HTERT RPE-1 (cell line): ENCODE measurements around the gene DHTKD1.

Experiments
- in situ Hi-C: fragments of 300-500 bp; cut with MboI; formaldehyde crosslinking; loops from 4 replicates; pipeline ENCODE4 v1.14.3; 2020; ENCODE audit warnings: low sequenced_read_pairs

DHTKD1 gene, protein sequence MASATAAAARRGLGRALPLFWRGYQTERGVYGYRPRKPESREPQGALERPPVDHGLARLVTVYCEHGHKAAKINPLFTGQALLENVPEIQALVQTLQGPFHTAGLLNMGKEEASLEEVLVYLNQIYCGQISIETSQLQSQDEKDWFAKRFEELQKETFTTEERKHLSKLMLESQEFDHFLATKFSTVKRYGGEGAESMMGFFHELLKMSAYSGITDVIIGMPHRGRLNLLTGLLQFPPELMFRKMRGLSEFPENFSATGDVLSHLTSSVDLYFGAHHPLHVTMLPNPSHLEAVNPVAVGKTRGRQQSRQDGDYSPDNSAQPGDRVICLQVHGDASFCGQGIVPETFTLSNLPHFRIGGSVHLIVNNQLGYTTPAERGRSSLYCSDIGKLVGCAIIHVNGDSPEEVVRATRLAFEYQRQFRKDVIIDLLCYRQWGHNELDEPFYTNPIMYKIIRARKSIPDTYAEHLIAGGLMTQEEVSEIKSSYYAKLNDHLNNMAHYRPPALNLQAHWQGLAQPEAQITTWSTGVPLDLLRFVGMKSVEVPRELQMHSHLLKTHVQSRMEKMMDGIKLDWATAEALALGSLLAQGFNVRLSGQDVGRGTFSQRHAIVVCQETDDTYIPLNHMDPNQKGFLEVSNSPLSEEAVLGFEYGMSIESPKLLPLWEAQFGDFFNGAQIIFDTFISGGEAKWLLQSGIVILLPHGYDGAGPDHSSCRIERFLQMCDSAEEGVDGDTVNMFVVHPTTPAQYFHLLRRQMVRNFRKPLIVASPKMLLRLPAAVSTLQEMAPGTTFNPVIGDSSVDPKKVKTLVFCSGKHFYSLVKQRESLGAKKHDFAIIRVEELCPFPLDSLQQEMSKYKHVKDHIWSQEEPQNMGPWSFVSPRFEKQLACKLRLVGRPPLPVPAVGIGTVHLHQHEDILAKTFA

DNA sequence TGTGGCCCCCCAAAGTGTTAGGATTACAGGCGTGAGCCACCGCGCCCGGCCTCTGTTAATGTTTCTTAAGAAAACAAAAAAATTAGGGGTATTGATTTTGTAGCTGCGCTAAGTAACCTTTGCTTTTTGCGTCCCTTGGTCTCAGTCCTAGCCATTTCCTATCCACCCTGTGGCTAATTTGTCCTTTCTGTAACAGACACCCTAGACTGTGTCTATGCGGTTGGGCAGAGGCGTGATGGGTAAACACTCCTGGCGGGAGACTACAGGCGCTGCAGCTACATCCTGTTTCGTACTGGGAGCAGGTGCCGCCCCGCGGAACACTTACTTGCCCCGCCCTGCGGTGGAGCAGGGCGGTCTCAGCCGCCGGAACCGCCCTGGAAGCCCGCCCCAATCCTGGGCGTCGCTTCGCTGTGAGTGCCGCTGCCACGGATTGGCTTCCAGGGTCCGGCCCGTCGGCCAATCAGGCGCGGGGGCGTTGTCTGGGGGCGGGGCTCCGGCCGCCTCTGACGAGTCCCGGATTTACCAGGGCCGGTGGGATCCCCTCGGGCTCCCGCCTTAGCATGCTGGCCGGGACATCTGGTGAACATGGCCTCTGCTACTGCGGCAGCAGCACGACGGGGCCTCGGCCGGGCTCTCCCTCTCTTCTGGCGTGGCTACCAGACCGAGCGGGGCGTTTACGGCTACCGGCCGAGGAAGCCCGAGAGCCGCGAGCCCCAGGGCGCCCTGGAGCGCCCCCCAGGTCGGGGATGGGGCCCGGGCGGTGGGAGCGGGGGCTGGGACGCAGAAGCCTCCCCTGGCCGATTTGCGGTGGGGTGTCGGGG is at the start of gene DHTKD1:
DHTKD1 (plus strand) TSS at position 506 of the 821 bp plus-strand sequence; CDS start at position 586, 80 bp downstream.
- in situ Hi-C loops = no loop called here

DNA sequence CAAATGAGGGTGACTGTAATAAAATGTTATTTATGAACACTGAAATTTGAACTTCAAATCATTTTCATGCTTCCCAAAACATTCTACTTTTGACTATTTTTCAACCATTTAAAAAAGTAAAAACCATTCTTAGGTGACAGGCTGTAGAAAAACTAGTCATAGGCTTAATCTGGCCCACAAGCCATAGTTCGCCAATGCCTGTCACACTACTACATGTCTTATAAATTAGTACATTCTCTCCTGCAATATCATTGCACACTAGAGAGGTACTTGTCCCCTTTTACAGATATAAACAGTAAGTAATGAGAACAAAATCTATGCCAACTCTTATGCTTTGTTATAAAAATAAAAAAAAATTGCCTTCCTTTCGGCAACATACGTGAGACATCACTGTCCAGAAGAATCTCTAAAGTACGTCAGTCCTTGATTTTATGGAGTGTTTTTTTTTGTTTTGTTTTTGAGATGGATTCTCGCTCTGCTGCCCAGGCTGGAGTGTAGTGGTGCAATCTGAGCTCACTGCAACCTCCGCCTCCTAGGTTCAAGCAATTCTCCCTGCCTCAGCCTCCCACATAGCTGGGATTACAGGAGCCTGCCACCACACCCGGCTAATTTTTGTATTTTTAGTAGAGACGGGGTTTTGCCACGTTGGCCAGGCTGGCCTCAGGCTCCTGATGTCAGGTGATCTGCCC is 49.3 kb upstream of the DHTKD1 start:
- in situ Hi-C loops = no loop called here

DNA sequence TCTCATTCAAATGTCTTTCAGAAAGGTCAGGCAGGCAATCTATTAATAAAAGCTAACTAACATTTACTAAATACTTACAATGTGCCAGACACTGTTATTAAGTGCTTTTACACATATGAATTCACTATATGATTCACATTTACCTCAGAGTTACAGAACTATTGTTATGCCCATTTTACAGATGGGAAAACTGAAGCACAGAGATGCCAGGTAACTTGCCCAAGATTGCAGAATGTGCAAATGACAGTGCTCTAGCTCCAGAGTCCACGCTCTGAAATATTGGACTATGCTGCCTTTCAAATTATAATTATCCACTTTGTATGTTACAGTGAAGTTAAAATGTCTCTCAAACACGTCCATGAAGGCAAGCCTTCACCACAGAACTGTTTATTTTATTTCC is 48.2 kb upstream of the DHTKD1 start:
- in situ Hi-C loops = no loop called here

DNA sequence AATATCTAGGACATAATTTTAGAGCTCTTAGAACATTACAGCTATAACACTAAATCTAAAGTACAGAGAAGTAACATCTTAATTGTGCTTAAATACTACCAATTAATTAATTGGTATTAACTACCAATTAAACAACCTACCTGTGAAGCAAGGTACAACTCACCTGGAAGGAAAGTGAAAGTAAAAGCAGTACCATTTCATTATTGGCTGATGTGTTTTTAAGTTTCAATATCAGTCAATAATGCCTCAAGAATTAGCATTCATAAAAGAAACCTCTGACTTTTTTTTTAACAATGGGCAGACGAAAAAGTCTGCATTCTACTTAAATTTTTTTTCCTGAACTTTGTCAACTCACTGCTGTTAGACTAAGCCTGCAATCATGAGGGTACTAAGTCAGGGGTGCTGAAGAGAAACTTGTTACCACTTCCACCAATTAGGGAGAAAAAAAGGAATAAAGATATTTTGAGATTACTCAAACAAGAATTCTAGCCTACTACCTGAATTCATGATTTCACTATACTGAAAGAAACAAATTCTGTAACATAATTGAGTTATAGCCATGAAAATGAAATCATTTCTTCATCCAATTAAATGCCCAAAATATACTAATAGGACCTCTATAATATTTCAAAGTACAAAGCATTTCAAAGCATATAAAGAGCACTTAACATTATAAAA is 46.0 kb upstream of the DHTKD1 start:
- in situ Hi-C loops = no loop called here

DNA sequence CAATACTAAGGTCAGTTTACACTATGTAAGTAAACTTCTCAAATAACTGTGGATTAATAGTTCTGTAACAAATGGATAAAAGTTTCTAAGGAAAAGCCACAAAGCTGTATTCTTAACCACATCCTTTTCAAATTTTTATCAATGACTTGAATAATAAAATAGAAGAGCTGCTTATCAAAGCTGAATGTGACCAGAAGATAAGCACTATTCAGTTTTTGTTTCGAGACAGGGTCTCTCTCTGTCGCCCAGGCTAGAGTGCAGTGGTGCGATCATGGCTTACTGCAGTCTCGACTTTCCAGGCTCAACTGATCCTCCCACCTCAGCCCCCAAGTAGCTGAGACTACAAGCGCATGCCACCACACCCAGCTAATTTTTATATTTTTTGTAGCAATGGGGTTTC is 43.2 kb upstream of the DHTKD1 start:
- in situ Hi-C loops = no loop called here

DNA sequence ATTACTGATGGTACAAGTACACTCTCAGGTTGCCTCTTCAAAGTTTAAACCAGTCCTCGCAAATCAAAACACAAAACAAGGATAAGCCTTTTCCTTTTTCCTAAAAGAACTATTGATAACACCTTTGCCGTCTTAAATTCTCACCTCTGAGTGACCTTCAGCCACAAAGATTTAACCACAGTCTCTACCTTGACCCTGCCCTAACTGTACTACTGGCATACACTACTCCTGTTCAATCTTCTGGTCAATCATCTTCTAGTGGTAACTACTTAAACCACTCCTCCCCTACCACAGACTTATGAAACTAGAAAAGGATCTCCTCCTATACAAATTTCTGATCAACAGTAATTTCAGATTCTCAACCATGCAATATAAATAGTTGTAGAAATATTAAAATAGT is 41.2 kb upstream of the DHTKD1 start:
- in situ Hi-C loops = no loop called here

DNA sequence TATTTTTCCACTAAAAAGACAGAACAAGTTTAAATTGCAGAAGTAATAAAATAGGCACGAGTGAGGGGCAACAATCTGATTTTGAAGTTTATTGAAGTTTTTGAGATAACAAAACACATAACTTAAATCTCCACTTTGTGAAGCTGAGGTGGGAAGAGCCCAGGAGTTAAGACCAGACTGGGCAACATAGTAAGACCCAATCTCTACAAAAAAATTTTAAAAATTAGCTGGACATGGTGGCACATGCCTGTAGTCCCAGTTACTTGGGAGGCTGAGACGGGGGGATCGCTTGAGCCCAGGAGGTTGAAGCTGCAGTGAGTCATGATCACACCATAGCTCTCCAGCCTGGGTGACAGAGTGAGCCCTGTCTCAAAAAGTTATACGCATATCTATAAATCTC is 37.4 kb upstream of the DHTKD1 start:
- in situ Hi-C loops = no loop called here

DNA sequence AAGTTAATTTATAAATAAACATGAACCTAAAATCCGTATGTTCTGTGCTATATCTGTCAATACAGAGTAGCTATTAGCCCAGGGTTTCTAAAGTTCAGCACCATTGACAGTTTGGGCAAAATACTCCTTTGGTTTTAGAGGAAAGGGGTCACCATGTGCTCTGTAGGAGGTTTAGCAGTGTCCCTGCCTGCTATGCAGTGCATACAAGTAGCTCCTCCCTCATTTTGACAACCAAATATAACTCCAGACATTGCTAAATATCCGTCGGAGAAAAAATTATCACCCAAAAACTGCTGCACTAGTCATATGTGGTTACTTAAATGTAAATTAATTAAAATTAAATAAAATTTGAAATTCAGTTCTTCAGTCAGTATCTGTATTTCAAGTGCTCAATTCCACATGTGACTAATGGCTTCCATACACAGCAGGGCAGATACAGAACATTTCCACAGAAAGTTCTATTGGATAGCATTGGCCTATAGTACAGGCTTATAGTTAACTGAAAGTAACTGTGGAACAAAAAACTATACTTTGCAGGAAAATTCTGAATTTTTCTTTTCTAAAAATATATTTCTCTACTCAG is 32.6 kb upstream of the DHTKD1 start:
- in situ Hi-C loops = no loop called here

DNA sequence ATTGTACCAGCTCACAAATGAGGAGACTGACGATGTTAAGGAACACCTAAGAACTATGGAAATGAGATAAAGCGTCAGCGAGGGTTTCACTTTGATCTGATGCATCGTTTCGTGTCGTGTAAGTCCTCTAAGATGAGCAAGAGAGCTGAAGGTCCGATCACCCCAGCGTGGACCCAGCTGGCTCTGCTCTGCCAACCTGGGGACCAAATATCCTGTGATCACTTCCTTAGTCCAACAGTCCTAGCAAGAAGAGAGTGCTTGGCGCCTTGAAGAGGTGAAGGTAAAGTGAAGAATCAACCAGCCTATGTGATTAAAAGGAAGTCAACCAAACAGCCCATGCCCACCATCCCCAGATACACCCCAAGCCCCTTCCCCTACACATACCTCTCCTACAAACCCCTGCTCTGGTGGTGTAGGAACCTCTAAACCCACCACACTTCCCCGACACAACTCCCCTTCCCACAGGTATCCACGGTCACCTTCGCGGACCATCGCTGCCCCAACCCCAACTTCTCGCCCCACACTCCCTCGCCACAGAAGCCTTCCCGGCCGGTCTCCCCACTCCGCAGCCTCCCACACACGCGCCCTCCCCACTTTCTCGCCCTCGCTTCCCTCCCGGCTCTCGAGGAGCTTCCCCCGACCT is 26.9 kb upstream of the DHTKD1 start:
- in situ Hi-C loops = no loop called here

DNA sequence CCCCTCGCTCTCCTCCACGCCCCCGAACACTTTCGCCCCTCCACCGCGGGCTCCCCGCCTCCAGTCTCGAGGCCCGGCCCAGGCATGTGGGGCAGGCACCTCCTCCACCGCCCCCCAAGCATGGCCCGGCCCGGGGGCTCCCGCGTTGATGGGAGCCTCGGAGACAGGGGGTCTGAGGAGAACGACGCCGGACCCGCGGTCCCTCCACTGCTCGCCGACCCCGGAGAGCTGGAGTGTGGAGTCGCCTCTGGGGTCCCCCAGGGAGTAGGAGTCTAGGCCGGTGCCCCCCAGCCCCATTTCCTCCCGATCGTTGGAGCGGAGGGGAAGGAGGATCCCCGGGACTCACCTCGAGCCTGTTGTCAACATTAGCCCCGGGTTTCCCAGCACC is 26.4 kb upstream of the DHTKD1 start:
- in situ Hi-C loops = no loop called here

DNA sequence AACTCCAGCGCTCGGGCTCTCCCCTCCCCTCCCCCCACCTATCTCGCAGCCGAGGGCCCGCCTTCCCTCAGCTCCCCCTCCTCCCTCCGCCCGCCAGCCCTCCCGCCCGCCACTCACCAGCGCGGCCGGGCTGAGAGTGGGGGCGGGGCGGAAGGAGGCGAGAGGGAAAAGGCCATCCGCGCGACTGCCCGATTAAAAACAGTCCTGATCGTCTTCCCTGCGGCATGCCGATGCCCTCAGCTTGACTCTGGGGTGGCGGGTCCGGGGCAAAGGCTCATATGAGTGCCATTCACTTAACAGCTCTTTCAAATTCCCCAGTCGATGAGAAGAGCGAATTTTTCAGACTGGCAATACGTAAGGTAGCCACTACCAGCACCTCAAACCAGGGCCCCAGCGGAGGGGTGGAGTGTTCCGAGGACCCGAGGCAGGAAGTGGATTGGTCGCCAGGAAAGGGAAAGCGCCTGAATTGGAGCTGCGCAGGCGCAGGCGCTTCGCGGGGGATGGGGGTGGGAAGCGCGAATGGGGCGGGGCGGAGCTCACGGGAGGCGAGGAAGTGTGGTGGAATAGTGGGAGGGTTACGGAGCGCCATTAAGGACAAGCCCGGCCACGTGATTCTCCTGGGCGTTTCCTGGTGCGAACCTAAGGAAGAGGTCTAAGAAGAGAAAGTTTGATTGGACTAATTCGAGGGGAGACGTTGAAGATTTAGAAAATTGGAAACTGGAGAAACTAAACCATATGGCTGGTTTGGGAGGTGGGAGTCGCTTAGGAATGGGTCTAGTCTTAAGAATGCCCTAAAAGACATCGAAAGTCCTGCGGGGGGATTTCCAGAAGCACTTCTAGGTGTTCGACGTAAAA is 25.7 kb upstream of the DHTKD1 start, which contains the start of gene UPF2:
UPF2 (minus strand) TSS at position 13 of the 855 bp plus-strand sequence. CDS start 7,386 bp downstream, outside the sequence.
- in situ Hi-C loops = no loop called here

DNA sequence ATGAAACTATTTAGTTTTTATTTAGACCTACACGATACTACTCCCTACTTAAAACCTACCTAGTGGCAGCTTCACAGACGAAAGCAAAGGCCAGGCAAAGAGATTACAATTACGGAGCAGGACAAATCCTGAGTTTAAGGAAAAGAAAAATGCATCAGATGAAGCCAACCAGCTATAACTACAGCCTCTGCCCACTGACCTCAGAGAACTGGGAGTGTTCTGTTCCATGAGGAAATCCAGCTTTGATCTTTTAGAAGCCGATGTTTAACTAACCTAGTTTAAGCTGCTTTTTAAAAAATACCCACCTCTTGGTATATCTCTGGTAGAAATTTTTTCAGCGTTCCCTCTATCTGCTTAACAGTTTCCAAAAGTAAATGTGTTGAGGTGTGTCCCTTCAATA is 23.2 kb upstream of the DHTKD1 start:
- in situ Hi-C loops = no loop called here

DNA sequence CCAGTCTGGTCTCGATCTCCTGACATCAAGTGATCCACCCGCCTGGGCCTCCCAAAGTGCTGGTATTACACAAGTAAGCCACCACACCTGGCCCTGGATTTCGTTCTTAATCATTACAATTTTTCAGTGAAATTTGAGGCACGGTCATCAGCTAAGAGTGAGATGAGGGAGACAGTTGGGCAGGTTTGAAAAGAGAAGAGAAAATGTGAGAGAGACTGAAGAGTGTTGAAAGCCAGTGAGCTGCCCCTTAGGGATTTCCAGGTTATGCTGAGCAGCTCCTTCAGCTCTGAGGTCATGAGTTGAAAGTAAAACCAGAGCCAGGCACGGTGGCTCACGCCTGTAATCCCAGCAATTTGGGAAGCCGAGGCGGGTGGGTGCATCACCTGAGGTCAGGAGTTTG is 20.2 kb upstream of the DHTKD1 start:
- in situ Hi-C loops = no loop called here

DNA sequence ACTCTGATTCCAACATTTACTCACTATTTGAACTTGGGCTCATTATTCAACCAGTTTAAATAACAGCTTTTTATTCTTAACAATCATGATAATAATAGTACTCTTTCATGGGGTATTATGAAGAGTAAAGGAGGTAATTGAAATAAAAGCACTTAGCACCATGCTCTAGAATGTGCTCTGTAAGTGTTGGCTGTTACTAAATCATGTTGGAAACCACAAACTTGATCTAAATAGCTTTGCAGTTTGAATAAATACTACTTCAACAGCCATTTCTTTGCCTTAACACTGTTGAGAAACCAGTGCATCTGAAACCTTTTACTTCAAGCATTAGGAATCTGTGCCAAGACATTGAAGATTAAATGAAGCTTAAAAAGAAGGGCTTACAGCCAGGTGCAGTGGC is 18.2 kb upstream of the DHTKD1 start:
- in situ Hi-C loops = no loop called here

DNA sequence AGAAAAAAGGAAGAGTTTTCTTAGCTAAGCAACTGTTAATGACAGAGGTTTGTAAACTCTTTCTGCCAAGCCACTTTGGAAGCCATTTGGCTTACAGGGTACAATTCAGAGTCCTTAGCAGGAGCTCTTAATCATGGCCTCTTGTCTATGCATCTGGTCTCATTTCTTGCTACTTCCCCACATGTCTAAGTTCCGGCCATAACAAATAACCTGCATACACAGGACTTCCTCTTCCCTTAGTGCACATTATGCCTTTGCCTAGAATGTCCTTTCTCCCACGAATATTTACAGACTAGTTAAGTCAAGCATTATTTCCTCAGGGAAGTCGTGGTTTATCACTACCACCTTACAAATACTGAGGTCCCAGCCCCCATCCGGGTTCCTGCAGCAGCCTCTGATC is 17.5 kb upstream of the DHTKD1 start:
- in situ Hi-C loops = no loop called here

DNA sequence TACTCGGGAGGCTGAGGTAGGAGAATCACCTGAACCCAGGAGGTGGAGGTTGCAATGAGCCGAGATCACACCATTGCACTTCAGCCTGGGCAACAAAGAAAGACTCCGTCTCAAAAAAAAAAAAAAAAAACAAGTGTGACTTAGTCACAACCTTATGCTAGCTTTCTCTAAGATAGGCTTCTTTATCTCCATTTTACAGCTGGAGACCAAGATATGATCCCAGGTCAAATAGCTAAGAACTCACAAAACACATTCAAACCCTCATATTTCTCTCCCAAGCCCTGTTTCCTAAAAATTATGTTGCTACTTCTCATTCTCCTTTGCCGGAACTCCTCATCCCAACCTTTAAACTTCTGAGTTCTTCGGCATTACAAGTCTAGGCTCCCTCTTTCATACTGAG is 13.0 kb upstream of the DHTKD1 start:
- in situ Hi-C loops = no loop called here

DNA sequence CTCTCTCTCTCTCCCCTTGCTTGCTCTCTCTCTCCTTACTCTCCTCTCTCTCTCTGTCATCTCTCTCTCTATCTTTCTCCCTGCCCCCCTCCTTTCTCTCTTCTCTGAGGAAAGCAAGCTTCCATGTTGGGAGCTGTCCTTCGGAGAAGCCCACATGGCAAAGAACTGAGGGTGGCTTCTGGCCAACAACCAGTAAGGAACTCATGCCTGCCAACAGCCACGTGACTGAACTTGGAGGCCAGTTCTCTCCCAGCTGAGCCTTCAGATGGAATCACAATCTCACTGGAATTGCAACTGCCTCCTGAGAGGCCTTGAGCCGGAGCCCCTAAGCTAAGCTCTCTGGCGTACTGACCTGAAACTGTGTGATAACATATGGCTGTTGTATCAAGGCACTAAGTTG is 12.0 kb upstream of the DHTKD1 start:
- in situ Hi-C loops = no loop called here

DNA sequence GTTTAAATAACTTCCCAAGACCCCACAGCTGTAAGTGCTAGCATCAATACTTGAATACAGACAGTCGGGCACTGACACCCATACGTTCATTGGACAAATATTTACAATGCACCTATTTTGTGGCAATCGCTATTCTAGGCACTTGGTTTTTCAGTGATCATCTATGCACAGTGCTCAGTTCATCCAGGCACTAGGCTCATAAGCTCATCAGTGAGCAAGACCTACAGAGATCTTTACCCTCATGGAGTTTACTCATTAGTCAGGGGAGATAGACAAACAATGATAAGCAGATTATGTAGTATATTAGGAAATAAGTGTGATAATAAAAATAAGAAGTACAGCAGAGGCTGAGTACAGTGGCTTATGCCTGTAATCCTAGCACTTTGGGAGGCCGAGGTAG is 7.6 kb upstream of the DHTKD1 start:
- in situ Hi-C loops = no loop called here
